H9 (cell line): ENCODE measurements around the gene TPPP2. TPM values are rescaled to one million over a fixed set of nuclear protein-coding genes. Genes with fewer than 3 reads are reported as not detected.

Experiments used
- DNase-seq: peaks from one replicate; pipeline ENCODE4 v3.0.0-alpha.2; 2017
- H2AFZ ChIP-seq: one replicate; pipeline ENCODE4 v1.6.1; 2013; ENCODE audit warnings: mild to moderate bottlenecking, low read length, control low read depth, moderate library complexity
- H2AK5ac ChIP-seq: 2 replicates; pipeline ENCODE4 v1.6.1; 2013; ENCODE audit warnings: low read length, control low read depth, mixed read lengths; ENCODE audit not compliant: insufficient read length
- H2BK120ac ChIP-seq: one replicate; pipeline ENCODE4 v1.6.1; 2013; ENCODE audit warnings: low read depth, mild to moderate bottlenecking, low read length, control low read depth, inconsistent platforms; ENCODE audit not compliant: poor library complexity, severe bottlenecking
- H2BK12ac ChIP-seq: 2 replicates; pipeline ENCODE4 v1.6.1; 2013; ENCODE audit warnings: low read length, control low read depth, mixed read lengths, low read depth; ENCODE audit not compliant: insufficient read length
- H2BK15ac ChIP-seq: 2 replicates; pipeline ENCODE4 v1.6.1; 2013; ENCODE audit warnings: low read depth, low read length, control low read depth
- H2BK20ac ChIP-seq: one replicate; pipeline ENCODE4 v1.6.1; 2013; ENCODE audit warnings: low read depth, mild to moderate bottlenecking, low read length, control low read depth, inconsistent platforms; ENCODE audit not compliant: poor library complexity, severe bottlenecking
- H2BK5ac ChIP-seq: 2 replicates; pipeline ENCODE4 v1.6.1; 2013; ENCODE audit warnings: low read length, control low read depth, mixed read lengths; ENCODE audit not compliant: insufficient read length
- H3K14ac ChIP-seq: 2 replicates; pipeline ENCODE4 v1.6.1; 2013; ENCODE audit warnings: low read length, control low read depth; ENCODE audit not compliant: insufficient read depth
- H3K18ac ChIP-seq: 2 replicates; pipeline ENCODE4 v1.6.1; 2013; ENCODE audit warnings: low read depth, mild to moderate bottlenecking, mixed read lengths, low read length, control low read depth; ENCODE audit not compliant: insufficient read length
- H3K23ac ChIP-seq: 2 replicates; pipeline ENCODE4 v1.6.1; 2013; ENCODE audit warnings: low read length, control low read depth, mixed read lengths, low read depth; ENCODE audit not compliant: insufficient read length
- H3K23me2 ChIP-seq: 2 replicates; pipeline ENCODE4 v1.6.1; 2013; ENCODE audit warnings: low read depth, mild to moderate bottlenecking, mixed read lengths, low read length, control low read depth; ENCODE audit not compliant: insufficient read length, poor library complexity, severe bottlenecking
- H3K27ac ChIP-seq: 2 replicates; pipeline ENCODE4 v1.5.1; 2013; ENCODE audit warnings: low read length, control low read depth, mixed read lengths, low read depth; ENCODE audit not compliant: insufficient read length
- H3K27me3 ChIP-seq: 2 replicates; pipeline ENCODE4 v1.6.1; 2013; ENCODE audit warnings: low read length, control low read depth, inconsistent platforms; ENCODE audit not compliant: insufficient read depth
- H3K4ac ChIP-seq: 2 replicates; pipeline ENCODE4 v1.6.1; 2013; ENCODE audit warnings: low read depth, mild to moderate bottlenecking, control low read depth, inconsistent platforms, low read length, moderate library complexity
- H3K4me1 ChIP-seq: 2 replicates; pipeline ENCODE4 v1.6.1; 2013; ENCODE audit warnings: low read length, control low read depth, inconsistent platforms; ENCODE audit not compliant: insufficient read depth
- H3K4me2 ChIP-seq: 2 replicates; pipeline ENCODE4 v1.6.1; 2013; ENCODE audit warnings: low read length, control low read depth, mixed read lengths; ENCODE audit not compliant: insufficient read length, insufficient read depth
- H3K56ac ChIP-seq: 2 replicates; pipeline ENCODE4 v1.6.1; 2013; ENCODE audit warnings: low read depth, mild to moderate bottlenecking, mixed read lengths, low read length, control low read depth; ENCODE audit not compliant: insufficient read length
- H3K79me1 ChIP-seq: 2 replicates; pipeline ENCODE4 v1.6.1; 2013; ENCODE audit warnings: low read depth, mild to moderate bottlenecking, moderate library complexity, low read length, control low read depth, inconsistent platforms; ENCODE audit not compliant: insufficient read depth, poor library complexity, severe bottlenecking
- H3K79me2 ChIP-seq: 2 replicates; pipeline ENCODE4 v1.6.1; 2013; ENCODE audit warnings: low read length, control low read depth, inconsistent platforms; ENCODE audit not compliant: insufficient read depth
- H3K9ac ChIP-seq: 2 replicates; pipeline ENCODE4 v1.6.1; 2013; ENCODE audit warnings: low read length, control low read depth, mixed read lengths; ENCODE audit not compliant: insufficient read length; ENCODE audit errors: extremely low read depth
- H3K9me3 ChIP-seq: one replicate; pipeline ENCODE4 v1.6.1; 2013; ENCODE audit warnings: low read depth, low read length, inconsistent platforms; ENCODE audit not compliant: control insufficient read depth
- H3T11ph ChIP-seq: one replicate; pipeline ENCODE4 v1.6.1; 2013; ENCODE audit warnings: mild to moderate bottlenecking, low read length, control low read depth, inconsistent platforms
- H4K20me1 ChIP-seq: one replicate; pipeline ENCODE4 v1.6.1; 2013; ENCODE audit not compliant: control insufficient read depth, insufficient read length, insufficient read depth
- H4K5ac ChIP-seq: 2 replicates; pipeline ENCODE4 v1.6.1; 2013; ENCODE audit warnings: low read depth, mild to moderate bottlenecking, mixed read lengths, low read length, control low read depth; ENCODE audit not compliant: insufficient read length
- H4K8ac ChIP-seq: replicated peaks from 2 replicates; pipeline ENCODE4 v1.6.1; 2013; ENCODE audit warnings: low read length, control low read depth, mixed read lengths, low read depth; ENCODE audit not compliant: insufficient read length
- H4K91ac ChIP-seq: 2 replicates; pipeline ENCODE4 v1.6.1; 2013; ENCODE audit warnings: low read depth, mild to moderate bottlenecking, moderate library complexity, mixed read lengths, low read length, control low read depth; ENCODE audit not compliant: insufficient read length
- H3K27ac Mint-ChIP-seq, 3 experiments: 2 replicates in 2 of 3; 3 replicates in 1 of 3; pipeline ENCODE4 v1.8.0; 2020 to 2021; ENCODE audit warnings: mixed read lengths in 3 of 3, mild to moderate bottlenecking in 1 of 3, moderate library complexity in 1 of 3
- H3K27me3 Mint-ChIP-seq: 2 replicates; pipeline ENCODE4 v1.8.0; 2021; ENCODE audit warnings: low read depth, mild to moderate bottlenecking, moderate library complexity, mixed read lengths
- H3K36me3 Mint-ChIP-seq, 3 experiments: 2 replicates in 2 of 3; 3 replicates in 1 of 3; pipeline ENCODE4 v1.8.0; 2020 to 2021; ENCODE audit warnings: low read depth in 3 of 3, mixed read lengths in 3 of 3; ENCODE audit not compliant: insufficient read depth in 1 of 3
- H3K4me1 Mint-ChIP-seq, 2 experiments: 2 replicates each; pipeline ENCODE4 v1.8.0; 2020; ENCODE audit warnings: mixed read lengths in 2 of 2
- H3K4me3 Mint-ChIP-seq, 2 experiments: 2 replicates in 1 of 2; 3 replicates in 1 of 2; pipeline ENCODE4 v1.8.0; 2020 to 2021; ENCODE audit warnings: mild to moderate bottlenecking in 2 of 2, mixed read lengths in 2 of 2, moderate library complexity in 1 of 2
- H3K9me3 Mint-ChIP-seq, 2 experiments: 2 replicates in 1 of 2; 3 replicates in 1 of 2; pipeline ENCODE4 v1.8.0; 2020; ENCODE audit warnings: mild to moderate bottlenecking in 2 of 2, mixed read lengths in 2 of 2, moderate library complexity in 1 of 2
- WGBS: extraction: QIAGEN DNeasy Blood & Tissue Kit; methylation state at CpG from one replicate; pipeline ENCODE4 v1.1.7; 2013; ENCODE audit warnings: missing lambda C conversion rate, low lambda C conversion rate, mixed read lengths; ENCODE audit not compliant: insufficient read length; ENCODE audit errors: extremely low coverage; 5-methylcytosine and 5-hydroxymethylcytosine counted together
- total RNA-seq: library from RNA; stranded (reverse); gene quantifications from 2 replicates; pipeline ENCODE4 v1.2.1, GENCODE V29; 2021
- TF ChIP-seq, protein P1 (sequence below): fragments of 200-600 bp; sonication (generic); conservative IDR thresholded peaks from 3 replicates; pipeline ENCODE4 v1.8.0; 2021; ENCODE audit warnings: antibody characterized with exemption, mild to moderate bottlenecking

TPPP2 gene
- total RNA-seq, 1 experiment from 2014 or later = not detected

DNA sequence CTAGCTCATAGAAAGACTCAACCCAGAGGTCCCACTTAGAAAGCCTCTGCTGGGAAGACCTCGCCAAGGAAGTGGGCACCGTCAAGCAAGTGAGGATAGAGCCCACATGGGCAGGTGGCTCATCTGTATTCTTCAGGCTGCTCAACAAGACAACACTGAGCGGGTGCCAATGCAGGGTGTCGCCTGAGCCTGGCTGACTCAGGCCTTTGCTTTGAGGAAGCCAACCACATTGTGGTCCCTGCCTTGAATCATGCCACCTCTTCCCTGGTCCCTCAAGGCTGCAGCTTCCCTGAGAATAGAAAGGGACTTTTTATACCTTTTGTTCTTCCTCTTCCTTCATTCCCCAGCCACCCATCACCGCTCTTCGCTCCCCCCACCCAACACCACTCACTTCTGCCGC, 6.7 kb downstream of the TPPP2 start:
- H3K27ac ChIP-seq = no peak overlapping the region
- H4K20me1 ChIP-seq = no peaks in the 10 kb centered on the region
- no peak overlapping the region for H3K4me2 ChIP-seq
- H3K4me1 ChIP-seq = peaks cover 5% of the 10 kb centered on the region
- H2BK5ac ChIP-seq = no peak overlapping the region
- no peak overlapping the region for H2BK12ac ChIP-seq
- no peak overlapping the region for H2BK20ac ChIP-seq
- no peaks in the 10 kb centered on the region for H3K79me2 ChIP-seq
- no peak for DNase-seq
- H4K8ac ChIP-seq = no peak overlapping the region
- no peak overlapping the region for H3K9ac ChIP-seq
- H2AFZ ChIP-seq = no peak overlapping the region
- no peak overlapping the region for H4K91ac ChIP-seq
- no peak overlapping the region for H3K18ac ChIP-seq
- no peak overlapping the region for H4K5ac ChIP-seq
- no peaks in the 10 kb centered on the region for H3K23me2 ChIP-seq
- H3K9me3 ChIP-seq = no peaks in the 10 kb centered on the region
- no peaks in the 10 kb centered on the region for H3K79me1 ChIP-seq
- H3K27me3 Mint-ChIP-seq = peaks cover 36% of the 10 kb centered on the region
- no peak overlapping the region for H3K4ac ChIP-seq
- H3K14ac ChIP-seq = no peak overlapping the region
- H3K4me3 Mint-ChIP-seq = no peak overlapping the region
- H3T11ph ChIP-seq = no peak overlapping the region
- no peak overlapping the region for H3K56ac ChIP-seq
- no peak overlapping the region for H2AK5ac ChIP-seq
- H3K4me1 Mint-ChIP-seq = peaks cover 24 to 26% of the 10 kb centered on the region in 2 experiments
- no peaks in the 10 kb centered on the region for H3K27me3 ChIP-seq
- no peak overlapping the region for H2BK15ac ChIP-seq
- TF ChIP-seq, protein P1, sequence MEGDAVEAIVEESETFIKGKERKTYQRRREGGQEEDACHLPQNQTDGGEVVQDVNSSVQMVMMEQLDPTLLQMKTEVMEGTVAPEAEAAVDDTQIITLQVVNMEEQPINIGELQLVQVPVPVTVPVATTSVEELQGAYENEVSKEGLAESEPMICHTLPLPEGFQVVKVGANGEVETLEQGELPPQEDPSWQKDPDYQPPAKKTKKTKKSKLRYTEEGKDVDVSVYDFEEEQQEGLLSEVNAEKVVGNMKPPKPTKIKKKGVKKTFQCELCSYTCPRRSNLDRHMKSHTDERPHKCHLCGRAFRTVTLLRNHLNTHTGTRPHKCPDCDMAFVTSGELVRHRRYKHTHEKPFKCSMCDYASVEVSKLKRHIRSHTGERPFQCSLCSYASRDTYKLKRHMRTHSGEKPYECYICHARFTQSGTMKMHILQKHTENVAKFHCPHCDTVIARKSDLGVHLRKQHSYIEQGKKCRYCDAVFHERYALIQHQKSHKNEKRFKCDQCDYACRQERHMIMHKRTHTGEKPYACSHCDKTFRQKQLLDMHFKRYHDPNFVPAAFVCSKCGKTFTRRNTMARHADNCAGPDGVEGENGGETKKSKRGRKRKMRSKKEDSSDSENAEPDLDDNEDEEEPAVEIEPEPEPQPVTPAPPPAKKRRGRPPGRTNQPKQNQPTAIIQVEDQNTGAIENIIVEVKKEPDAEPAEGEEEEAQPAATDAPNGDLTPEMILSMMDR = no peak
- H3K36me3 Mint-ChIP-seq = no peaks in the 10 kb centered on the region
- H3K23ac ChIP-seq = no peak overlapping the region
- H3K9me3 Mint-ChIP-seq = no peaks in the 10 kb centered on the region
- no peak overlapping the region for H2BK120ac ChIP-seq
- H3K27ac Mint-ChIP-seq = no peak overlapping the region
- WGBS = no CpG with 5 or more reads among the region's 7 CpGs
